ENCODE measurements around the gene SLC44A1. TPM values are rescaled to one million over a fixed set of nuclear protein-coding genes. Genes with fewer than 3 reads are reported as not detected.
"Not testable (repeated sequence)": the region's sequence is repeated elsewhere in the genome, so short reads cannot be mapped to it uniquely, and the experiment has no call there.

SLC44A1 gene
- total RNA-seq, 1 donor: 47.8 TPM

- Histone ChIP-seq H4K20me1 (ENCODE audit: insufficient read depth, low read length) (peaks cover 2% of the 10 kb centered on the region), H3K9me3 (ENCODE audit: low read depth, low read length) (no peaks in the 10 kb centered on the region), H3K27ac (ENCODE audit: low read depth, low read length) (no peak overlapping the region), H3K4me3 (ENCODE audit: insufficient read depth, low read length) (no peak overlapping the region), H3K79me2 (ENCODE audit: insufficient read depth, low read length) (peaks cover 51% of the 10 kb centered on the region), H2AFZ (ENCODE audit: low read length) (no peak overlapping the region), H3K36me3 (ENCODE audit: insufficient read depth, low read length) (no peaks in the 10 kb centered on the region), H3K4me2 (ENCODE audit: insufficient read depth, low read length) (no peak overlapping the region), H3K27me3 (ENCODE audit: insufficient read depth, low read length) (no peaks in the 10 kb centered on the region), H3K4me1 (ENCODE audit: insufficient read depth, low read length) (peaks cover 5% of the 10 kb centered on the region)
- TF ChIP-seq, protein P1, sequence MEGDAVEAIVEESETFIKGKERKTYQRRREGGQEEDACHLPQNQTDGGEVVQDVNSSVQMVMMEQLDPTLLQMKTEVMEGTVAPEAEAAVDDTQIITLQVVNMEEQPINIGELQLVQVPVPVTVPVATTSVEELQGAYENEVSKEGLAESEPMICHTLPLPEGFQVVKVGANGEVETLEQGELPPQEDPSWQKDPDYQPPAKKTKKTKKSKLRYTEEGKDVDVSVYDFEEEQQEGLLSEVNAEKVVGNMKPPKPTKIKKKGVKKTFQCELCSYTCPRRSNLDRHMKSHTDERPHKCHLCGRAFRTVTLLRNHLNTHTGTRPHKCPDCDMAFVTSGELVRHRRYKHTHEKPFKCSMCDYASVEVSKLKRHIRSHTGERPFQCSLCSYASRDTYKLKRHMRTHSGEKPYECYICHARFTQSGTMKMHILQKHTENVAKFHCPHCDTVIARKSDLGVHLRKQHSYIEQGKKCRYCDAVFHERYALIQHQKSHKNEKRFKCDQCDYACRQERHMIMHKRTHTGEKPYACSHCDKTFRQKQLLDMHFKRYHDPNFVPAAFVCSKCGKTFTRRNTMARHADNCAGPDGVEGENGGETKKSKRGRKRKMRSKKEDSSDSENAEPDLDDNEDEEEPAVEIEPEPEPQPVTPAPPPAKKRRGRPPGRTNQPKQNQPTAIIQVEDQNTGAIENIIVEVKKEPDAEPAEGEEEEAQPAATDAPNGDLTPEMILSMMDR (IDR thresholded peaks at IDR 0.05; ENCODE audit: extremely low read depth, low read depth, low read length): no peak
- DNase-seq (ENCODE audit: insufficient read length, low spot score, missing footprints): no peak
These were observed 11.0 kb downstream of the SLC44A1 start for GRCh38 chr9:105255421-105255820.

GRCh38 chr9:105256569-105256968, 12.1 kb downstream of the SLC44A1 start:
- H3K79me2 ChIP-seq (ENCODE audit: insufficient read depth, low read length): peaks cover 45% of the 10 kb centered on the region
- not testable (repeated sequence) for H3K27me3 ChIP-seq (ENCODE audit: insufficient read depth, low read length); H3K27ac ChIP-seq (ENCODE audit: low read depth, low read length); H4K20me1 ChIP-seq (ENCODE audit: insufficient read depth, low read length); H3K9me3 ChIP-seq (ENCODE audit: low read depth, low read length); H3K4me2 ChIP-seq (ENCODE audit: insufficient read depth, low read length); H2AFZ ChIP-seq (ENCODE audit: low read length); DNase-seq (ENCODE audit: insufficient read length, low spot score, missing footprints); H3K36me3 ChIP-seq (ENCODE audit: insufficient read depth, low read length); H3K4me1 ChIP-seq (ENCODE audit: insufficient read depth, low read length); H3K4me3 ChIP-seq (ENCODE audit: insufficient read depth, low read length)

- Histone ChIP-seq H3K4me2 (ENCODE audit: insufficient read depth, low read length) (no peak overlapping the region), H3K4me1 (ENCODE audit: insufficient read depth, low read length) (peaks cover 5% of the 10 kb centered on the region), H4K20me1 (ENCODE audit: insufficient read depth, low read length) (no peaks in the 10 kb centered on the region), H2AFZ (ENCODE audit: low read length) (no peak overlapping the region), H3K9me3 (ENCODE audit: low read depth, low read length) (no peaks in the 10 kb centered on the region), H3K79me2 (ENCODE audit: insufficient read depth, low read length) (peaks cover 38% of the 10 kb centered on the region), H3K27me3 (ENCODE audit: insufficient read depth, low read length) (no peaks in the 10 kb centered on the region), H3K36me3 (ENCODE audit: insufficient read depth, low read length) (no peaks in the 10 kb centered on the region), H3K4me3 (ENCODE audit: insufficient read depth, low read length) (no peak overlapping the region), H3K27ac (ENCODE audit: low read depth, low read length) (no peak overlapping the region)
- no peak for DNase-seq (ENCODE audit: insufficient read length, low spot score, missing footprints)
- TF ChIP-seq, protein P1 (IDR thresholded peaks at IDR 0.05; ENCODE audit: extremely low read depth, low read depth, low read length): no peak
These were observed 13.4 kb downstream of the SLC44A1 start for GRCh38 chr9:105257809-105258208.

DNA sequence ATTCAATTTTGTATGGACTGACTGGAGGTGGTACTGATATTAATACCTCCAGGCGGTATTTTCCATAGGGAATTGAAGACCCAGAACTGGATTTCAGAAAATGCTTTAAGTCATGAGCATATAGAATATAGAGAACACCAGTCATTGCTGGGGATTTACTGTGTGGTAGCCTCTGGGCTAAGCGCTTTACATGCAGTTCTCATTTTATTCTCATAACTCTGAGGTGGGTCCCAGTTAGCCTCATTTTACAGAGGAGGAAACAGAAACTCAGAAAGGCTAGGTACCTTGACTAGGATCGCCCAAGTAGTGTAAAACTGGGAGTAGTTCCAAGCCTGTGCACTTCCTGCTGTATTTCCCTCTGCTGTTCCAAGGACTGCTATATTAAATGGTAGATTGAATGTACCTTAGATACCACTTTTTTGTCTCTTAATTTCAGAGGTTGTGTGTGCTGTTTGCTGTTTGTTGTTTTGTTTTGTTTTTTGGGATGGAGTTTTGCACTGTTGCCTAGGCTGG, 13.8 kb downstream of the SLC44A1 start:
- H3K27ac ChIP-seq (ENCODE audit: low read depth, low read length): no peak overlapping the region
- no peak overlapping the region for H3K4me2 ChIP-seq (ENCODE audit: insufficient read depth, low read length)
- peaks cover 41% of the 10 kb centered on the region for H3K79me2 ChIP-seq (ENCODE audit: insufficient read depth, low read length)
- TF ChIP-seq, protein P1 (IDR thresholded peaks at IDR 0.05; ENCODE audit: extremely low read depth, low read depth, low read length): no peak
- H2AFZ ChIP-seq (ENCODE audit: low read length): no peak overlapping the region
- no peaks in the 10 kb centered on the region for H3K9me3 ChIP-seq (ENCODE audit: low read depth, low read length)
- no peaks in the 10 kb centered on the region for H3K27me3 ChIP-seq (ENCODE audit: insufficient read depth, low read length)
- no peak overlapping the region for H3K4me3 ChIP-seq (ENCODE audit: insufficient read depth, low read length)
- H3K4me1 ChIP-seq (ENCODE audit: insufficient read depth, low read length): peaks cover 5% of the 10 kb centered on the region
- no peaks in the 10 kb centered on the region for H4K20me1 ChIP-seq (ENCODE audit: insufficient read depth, low read length)
- DNase-seq (ENCODE audit: insufficient read length, low spot score, missing footprints): no peak
- no peaks in the 10 kb centered on the region for H3K36me3 ChIP-seq (ENCODE audit: insufficient read depth, low read length)
